Measurements from ENCODE around the gene ABCB10.

ABCB10 gene

DNA sequence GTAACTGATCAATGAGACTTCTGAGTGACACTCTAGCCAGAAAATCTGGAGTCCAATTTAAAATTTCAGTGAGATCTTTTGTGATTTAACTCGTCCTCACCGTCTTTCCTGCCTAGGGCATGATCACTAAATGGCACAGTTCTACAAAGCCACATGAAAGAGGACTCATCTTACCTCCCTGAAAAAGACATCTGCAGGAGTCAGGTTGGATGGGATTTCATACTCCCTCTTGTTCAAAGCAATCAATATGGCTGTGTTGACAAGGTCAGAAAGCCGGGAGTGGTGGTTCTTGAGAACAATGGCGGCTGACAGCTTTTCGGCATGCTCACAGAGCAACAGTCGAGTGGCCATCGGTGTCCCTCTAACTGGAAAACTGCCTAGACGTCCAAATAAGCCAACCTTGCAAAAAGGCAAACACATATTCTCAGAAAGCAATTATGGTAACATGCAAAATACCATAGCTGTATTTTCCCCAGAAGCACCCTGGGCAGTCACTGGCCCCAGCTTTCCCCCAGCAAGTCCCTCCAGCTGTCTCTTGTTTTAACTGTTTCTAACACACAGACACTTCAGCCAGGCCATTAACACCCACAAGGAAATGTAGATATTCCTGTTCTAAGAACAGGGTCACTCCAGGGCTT, 88.0 kb downstream of the ABCB10 start:
- no peak for DNase-seq

DNA sequence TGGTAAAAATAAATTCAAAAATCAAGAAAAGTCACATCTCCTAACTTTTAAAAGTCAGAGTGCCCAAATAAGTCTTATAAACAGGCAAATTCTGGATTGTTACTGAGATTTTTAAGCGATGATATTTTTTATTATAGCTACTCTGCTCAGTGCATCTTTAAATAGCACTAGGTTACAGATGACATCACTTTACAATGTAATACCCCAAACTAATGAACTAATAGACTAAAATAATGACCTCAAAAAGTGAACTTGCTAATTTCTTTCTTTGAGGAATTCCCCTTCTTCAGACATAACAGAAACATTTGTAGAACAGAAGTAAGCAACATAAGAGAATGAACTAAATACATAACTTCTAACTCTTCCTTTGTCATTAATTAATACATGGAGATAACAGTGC, 91.6 kb downstream of the ABCB10 start:
- no peak for DNase-seq

Measured in activated CD8-positive, alpha-beta memory T cell treated with anti-CD3 and anti-CD28 coated beads, Interleukin-2, amount 50 U/mL, for 4 hours (primary cell).